ENCODE measurements around the gene IQCB1.

- TF ChIP-seq, protein P1, sequence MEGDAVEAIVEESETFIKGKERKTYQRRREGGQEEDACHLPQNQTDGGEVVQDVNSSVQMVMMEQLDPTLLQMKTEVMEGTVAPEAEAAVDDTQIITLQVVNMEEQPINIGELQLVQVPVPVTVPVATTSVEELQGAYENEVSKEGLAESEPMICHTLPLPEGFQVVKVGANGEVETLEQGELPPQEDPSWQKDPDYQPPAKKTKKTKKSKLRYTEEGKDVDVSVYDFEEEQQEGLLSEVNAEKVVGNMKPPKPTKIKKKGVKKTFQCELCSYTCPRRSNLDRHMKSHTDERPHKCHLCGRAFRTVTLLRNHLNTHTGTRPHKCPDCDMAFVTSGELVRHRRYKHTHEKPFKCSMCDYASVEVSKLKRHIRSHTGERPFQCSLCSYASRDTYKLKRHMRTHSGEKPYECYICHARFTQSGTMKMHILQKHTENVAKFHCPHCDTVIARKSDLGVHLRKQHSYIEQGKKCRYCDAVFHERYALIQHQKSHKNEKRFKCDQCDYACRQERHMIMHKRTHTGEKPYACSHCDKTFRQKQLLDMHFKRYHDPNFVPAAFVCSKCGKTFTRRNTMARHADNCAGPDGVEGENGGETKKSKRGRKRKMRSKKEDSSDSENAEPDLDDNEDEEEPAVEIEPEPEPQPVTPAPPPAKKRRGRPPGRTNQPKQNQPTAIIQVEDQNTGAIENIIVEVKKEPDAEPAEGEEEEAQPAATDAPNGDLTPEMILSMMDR (IDR thresholded peaks at IDR 0.05): no peak
- no peak for TF ChIP-seq POLR2A (IDR thresholded peaks at IDR 0.05)
These were observed 77.6 kb downstream of the IQCB1 start for GRCh38 chr3:121757087-121757811.
